HG02938 (cell line): ENCODE measurements around the gene KLHL30.

Experiments used
- ATAC-seq: cut with Tn5 transposase; IDR thresholded peaks from one replicate; pipeline ENCODE4 v1.9.1; 2021; ENCODE audit warnings: mild to moderate bottlenecking, moderate library complexity; ENCODE audit not compliant: unreplicated experiment

Gene KLHL30

DNA sequence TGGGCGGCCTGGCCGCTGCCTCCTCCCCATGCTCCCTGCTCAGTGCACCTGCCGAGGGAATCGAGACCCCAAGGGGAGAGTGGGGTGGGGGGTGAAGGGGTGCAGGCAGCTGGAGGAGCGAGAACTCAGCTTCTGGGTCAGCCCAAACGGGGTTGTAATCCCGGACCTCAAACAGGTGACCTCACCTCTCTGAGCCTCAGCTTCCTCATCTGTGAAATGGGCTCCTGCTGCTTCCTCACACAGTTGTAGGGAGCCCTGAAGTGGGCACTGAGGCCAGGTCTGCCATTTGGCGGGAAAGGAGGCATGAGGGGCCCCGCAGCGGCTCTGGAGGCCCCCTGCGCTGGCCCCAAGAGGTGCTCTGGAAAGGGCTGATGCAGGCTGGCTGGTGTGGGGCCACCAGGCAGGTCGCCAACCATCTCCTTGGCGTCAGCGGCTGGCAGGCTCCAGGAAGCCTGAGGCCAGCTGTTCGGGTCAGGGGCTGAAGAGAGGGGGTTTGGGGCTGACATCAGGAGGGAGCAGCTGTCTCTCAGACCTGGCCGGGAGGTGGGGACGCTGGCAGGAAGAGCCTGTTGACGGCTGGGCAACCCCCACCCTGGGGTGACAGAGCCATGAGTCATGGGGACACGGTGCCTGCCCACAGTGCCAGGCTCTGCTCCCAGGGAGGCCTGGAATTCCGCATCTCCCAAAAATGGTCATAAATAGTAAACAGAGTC, 4.9 kb downstream of the KLHL30 start:
- ATAC-seq: no peak

DNA sequence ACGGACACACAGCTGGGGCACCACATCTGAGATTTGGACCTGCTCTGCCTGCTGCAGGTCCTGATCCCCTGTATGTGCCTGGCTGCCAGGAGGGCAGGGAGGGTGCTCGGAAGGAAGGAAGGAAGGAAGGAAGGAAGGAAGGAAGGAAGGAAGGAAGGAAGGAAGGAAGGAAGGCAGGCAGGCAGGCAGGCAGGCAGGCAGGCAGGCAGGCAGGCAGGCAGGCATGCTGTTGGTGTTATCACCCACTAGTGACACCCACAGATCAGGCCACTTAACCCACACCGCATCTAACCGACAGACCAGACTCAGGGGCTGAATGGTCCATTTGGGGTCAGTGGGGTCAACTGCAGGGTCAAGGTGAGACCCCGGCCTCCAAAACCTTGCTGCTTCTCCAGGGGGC, 5.8 kb downstream of the KLHL30 start:
- ATAC-seq: no peak

GRCh38 chr2:238145046-238145445, 6.6 kb downstream of the KLHL30 start:
- no peak for ATAC-seq

DNA sequence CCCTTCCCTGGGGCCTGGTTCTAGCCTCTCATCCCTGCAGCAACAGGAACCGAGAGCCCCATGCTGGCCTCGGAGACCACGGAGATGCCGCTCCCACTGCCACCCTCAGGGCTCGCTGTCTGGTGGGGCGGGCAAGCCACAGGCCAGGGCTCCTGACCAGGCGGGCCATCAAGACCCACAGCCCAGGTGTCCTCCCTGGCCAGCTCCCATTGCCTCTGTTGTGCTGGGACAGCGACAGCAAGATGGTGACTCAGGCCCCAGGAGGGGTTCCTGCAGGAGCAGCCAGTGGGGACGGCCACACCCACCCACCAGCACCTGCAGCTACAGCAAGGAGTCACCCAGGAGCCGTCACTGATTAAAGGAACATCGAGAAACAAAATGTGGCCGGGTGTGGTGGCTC, 7.4 kb downstream of the KLHL30 start:
- ATAC-seq: no peak

- no peak for ATAC-seq
Measured at GRCh38 chr2:238146884-238147544, 8.5 kb downstream of the KLHL30 start.

DNA sequence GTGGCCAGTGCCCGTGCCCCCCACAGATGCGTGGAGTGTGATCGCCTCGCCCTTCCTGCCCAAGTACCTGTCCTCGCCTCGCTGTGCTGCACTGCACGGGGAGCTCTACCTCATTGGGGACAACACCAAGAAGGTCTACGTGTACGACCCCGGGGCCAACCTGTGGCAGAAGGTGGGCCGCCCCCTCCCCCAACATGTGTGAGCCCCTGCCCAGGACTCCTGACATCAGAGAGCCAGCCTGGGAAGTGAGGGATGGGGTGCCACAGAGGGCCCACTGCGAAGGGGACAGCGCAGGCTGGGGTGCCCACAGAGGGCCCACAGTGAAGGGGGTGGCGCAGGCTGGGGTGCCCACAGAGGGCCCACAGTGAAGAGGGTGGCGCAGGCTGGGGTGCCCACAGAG, 10.5 kb downstream of the KLHL30 start:
- no peak for ATAC-seq

DNA sequence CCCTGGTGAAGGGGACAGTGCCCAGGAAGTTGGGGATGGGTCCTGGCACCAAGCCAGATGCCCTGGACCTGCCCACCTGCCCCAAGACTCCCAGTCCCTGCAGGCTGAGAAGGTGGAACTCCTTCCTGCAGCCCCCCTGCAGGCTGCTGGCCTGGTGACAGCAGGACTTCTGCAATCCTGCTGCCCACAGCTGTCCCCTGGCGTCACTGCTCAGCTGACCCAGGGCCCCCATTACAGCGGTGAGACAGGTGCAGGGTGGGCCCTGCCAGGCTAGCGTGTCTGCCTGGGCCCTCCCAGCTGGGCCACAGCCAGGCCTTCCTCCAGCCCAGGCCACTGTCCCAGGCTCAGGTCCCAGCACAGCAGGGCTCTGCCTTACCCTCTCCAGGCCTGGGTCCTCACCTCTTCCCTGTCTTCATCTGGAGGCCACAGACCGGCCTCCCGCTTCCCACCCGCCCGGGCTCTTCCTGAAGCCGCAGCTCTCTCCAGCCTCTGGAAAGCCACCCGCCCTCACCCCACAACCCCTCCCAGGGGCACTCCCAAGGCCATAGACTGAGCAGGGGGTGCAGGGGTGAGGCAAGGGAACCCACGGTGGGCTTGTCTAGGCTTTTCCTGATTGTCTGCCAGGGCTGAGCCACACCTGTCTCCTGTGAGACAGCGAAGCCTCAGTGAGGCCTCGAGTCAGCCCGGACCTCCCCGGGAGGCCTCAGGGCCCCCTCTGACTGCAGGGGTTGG, 11.5 kb downstream of the KLHL30 start:
- ATAC-seq: no peak

DNA sequence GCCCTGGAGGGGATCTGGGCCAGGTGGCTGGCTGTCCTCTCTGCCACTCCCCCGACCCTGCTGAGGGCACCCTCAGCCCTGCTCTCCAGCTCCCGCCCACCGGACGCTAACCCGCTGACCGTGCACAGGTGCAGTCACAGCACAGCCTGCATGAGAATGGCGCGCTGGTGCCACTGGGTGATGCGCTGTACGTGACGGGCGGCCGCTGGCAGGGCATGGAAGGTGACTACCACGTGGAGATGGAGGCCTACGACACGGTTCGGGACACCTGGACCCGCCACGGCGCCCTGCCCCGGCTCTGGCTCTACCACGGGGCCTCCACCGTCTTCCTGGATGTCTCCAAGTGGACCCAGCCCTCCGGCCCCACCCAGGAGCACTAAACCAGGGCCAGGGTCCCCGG, 12.2 kb downstream of the KLHL30 start:
- ATAC-seq: no peak

DNA sequence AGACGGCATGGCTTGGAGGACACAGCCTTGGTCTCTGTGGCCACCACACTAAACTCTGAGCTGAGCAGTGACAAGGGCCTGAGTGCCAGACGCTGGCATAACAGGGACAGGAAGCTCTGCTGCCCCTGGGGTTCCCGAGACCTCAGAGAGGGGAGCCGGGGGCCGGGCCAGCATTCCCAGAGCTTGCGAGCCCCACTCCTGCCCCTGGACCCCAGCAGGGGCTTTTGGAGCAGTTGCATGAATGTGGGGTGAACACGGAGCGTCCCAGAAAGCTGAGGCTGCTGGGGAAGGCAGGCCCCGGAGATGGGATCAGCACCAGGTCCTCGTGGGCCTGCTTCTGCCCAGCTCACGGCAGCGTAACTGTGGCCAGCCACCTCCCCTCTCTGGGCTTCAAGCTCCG, 12.7 kb downstream of the KLHL30 start:
- no peak for ATAC-seq

DNA sequence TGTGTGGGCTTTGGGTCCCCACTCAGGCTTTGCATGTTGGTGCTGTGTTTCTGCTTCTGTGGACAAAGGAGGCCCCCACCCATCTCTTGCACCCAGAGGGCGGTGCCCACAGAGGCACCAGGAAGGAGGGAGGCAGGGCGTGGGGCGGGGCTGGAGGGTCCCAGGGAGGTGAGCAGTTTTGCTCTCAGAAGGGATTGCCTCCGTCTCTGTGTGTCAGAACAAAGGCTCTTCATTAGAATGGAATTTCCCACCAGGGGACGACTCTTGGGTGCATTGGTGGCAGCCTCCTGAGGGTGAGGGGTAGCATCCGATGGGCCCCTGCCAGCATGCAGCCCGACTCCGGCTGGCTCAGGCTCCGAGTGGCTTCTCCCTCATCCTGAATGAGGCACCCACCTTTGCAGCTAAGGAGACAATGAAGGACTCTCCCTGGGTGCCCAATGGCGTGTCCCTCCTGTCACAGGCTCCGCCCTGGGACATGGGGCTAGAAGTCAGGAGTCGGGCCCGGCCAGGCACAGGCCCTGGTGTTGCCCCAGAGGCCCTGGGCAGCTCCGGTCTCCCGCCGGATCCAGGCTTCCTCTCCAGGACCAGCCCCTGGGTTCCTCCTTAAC, 13.3 kb downstream of the KLHL30 start:
- ATAC-seq: no peak

GRCh38 chr2:238152771-238153688, 14.6 kb downstream of the KLHL30 start:
- ATAC-seq: no peak

- no peak for ATAC-seq
Measured at GRCh38 chr2:238154570-238154969, 16.1 kb downstream of the KLHL30 start.

- ATAC-seq: no peak
Measured at GRCh38 chr2:238155051-238155760, 16.7 kb downstream of the KLHL30 start.

DNA sequence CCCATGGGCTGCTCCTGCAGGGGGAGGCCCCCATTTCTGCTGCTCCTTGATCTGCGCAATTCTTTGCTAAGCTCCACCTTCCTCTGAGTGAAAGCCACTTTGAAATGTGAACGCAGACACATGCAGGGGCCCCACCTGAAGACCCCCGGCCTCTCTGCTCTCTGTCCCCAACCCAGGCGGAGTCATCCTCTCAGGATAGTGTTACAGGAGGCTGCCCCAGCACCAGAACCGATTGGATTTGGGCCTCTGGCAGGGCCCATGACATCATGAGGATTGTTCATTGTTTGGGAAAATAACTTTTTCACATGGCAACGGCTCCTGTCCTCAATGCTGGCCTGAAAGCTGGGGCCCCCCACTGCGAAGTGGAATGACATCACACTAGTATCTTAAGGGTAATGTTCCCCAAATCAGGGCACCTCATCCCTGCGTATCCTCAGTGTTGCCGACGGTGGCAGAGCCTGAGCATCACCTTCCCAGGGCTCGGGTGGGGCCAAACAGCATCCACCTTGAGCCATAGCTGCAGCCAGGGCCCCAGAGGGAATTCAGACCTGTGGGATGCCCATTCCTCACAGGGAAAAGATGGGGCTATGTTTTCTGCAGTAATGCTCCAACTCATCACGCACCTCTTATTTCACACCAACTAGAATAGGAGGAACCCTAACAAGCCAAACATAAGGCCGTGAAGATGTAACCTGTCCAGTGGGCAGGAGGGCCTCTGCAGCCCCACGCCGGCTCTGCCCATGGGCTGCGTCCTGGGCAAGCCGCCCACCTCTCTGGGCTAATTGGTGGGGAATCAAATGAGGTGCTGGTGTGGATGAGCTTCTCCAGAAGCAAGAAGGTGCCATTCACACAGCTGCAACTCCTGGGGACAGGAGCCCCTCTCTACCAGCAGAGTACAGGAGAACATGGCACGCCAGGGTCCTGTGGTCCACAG, 17.6 kb downstream of the KLHL30 start:
- ATAC-seq: no peak

- no peak for ATAC-seq
Measured at GRCh38 chr2:238157506-238158017, 19.1 kb downstream of the KLHL30 start.

DNA sequence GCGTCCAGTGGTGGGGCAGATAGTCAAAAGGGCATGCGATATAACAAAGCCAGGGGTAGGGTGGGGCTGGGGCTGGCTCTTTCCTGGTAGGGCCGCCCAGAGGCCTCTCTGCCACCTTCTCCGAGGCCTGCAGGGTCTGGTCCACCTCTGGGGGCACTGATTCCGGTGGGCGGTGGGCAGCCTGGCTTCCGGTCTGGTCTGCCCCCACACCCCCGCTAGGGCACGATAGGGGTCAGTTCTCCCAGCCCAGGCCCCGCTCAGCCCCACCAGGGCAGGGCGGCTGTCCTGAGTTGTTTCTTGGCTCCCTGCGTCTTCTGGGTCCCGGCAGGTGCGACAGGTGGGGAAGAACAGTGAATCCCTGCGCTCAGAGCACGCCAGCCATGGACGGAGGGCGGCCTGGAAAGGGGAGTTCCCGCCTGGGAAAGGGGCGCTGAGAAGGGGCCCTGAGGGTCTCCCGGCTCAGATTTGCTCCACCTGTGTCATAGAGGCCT, 19.6 kb downstream of the KLHL30 start:
- no peak for ATAC-seq

DNA sequence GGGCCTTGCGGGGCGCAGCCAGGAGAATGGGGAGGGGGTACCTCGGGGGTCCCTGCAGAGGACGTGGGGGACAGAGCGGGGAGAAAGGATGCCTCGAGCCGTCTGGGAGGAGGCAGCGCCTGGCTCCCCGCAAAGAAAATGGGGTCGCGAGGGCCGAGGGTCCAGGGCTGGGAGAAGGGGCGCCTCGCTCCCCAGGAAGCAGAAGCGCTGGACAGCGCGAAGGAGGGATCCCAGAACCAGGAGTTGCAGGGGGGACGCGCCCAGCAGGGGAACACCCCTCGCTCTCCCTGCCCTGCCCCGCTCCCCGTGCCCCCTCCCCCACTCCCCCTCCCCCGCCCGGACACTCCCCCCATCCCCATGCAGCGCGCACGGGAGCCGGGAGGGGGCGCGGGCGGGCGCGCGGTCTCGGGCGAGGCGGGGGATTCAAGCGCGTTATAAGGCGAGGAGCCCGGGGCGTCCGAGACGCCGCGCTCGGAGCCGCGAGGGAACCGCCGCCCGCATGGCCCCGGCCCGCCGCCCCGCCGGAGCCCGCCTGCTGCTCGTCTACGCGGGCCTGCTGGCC, 20.1 kb downstream of the KLHL30 start, which contains the start of gene ERFE:
ERFE (plus strand) TSS at position 462 of the 562 bp plus-strand sequence; CDS start at position 500, 38 bp downstream.
- no peak for ATAC-seq

DNA sequence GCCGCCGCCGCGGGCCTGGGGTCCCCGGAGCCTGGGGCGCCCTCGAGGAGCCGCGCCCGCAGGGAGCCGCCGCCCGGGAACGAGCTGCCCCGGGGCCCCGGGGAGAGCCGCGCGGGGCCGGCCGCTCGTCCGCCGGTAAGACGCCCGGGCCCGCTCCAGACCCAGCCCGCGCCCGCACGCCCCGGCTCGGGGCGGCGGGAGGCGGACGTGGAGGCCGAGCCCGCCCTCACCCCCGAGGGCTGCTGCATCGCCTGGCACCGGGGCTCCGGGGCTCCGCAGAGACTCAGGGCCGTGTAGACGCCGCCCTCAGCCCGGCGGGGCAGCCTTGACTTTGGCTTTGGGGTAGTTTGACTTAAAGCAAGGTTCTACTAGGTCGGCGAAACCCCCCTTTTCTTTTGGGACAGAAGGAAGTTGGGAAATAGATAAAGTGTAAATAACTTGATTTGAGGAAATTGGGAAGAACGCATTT, 20.6 kb downstream of the KLHL30 start:
- ATAC-seq: no peak
